Pulmonary artery endothelial cell (primary cell): ENCODE measurements around the gene GAR1. TPM values are rescaled to one million over a fixed set of nuclear protein-coding genes. Genes with fewer than 3 reads are reported as not detected.
A peak's percentile ranks its signal among the peaks of the same experiment; 100 is the strongest.
"Not testable (repeated sequence)": the region's sequence is repeated elsewhere in the genome, so short reads cannot be mapped to it uniquely, and the experiment has no call there.

Source experiments
- DNase-seq: peaks from one replicate; pipeline ENCODE4 v3.0.0-alpha.2; 2011; ENCODE audit warnings: low read depth, low spot score
- total RNA-seq: library from RNA; depleted of rRNA; stranded (reverse); fragments of >200 nt; gene quantifications from 2 replicates; pipeline ENCODE4 v1.2.3, GENCODE V29; 2014

The GAR1 gene
- 6.1 and 8.2 TPM in 2 replicates for total RNA-seq

DNA sequence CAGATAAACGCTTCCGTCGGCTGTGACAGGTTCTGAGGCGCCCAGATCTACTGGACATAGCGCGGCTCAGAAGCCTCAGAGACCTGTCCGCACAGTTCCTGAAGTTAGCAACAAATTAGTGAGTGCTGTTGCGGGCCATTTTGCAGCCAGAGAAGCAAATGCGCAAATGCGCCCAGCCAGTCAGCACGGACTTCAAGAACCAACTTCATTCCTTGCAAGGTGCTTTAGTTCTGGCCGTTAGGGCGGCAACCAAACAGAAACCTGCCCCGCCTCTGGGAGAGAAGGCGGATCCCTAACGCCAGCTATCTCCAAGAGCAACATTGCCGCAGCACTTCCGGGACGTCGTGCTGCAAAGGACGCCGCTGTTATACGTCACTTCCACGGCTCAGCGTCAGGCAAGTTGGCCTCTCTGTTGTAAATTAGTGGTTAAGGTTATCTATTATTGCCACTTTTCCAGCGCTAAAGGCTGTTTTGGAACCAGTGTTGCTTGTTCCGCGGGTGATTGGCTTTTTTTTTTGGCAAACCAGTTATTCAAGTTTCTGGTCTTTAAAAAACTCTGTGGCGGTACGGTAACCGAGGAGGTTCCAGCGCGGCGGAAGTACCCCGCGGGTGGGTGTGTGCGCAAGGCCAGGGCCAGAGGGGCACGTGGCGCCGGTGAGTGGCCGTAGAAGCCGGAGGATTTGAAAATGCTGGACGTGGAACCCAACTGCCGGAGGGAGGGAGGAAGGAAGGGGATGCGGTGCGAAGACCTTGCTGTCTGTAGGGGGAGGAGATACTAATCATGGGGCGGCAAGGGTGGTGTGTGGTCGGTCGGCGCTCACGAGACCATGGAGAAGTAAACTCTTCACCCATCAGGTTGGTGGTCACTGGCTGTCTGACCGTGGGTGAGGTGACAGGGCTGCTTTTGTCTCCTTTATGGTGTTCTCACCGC, at the start of gene GAR1:
Gene GAR1, plus strand, starts transcription at position 612 of the 931 bp plus-strand sequence. CDS start 403 bp downstream, outside the sequence.
- DNase-seq, result peak; percentile 84

DNA sequence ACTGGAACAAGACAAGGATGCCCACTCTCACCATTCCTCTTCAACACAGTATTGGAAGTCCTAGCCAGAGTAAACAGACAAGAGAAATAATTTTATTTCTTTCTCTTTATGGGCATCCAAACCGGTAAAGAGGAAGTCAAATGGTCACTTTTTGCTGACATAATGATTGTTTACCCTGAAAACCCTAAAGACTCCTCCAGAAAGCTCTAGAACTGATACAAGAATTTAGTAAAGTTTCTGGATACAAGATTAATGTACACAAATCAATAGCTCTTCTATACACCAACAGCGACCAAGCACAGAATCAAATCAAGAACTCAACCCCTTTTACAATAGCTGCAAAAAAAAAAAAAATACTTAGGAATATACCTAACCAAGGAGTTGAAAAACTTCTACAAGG, 33.5 kb upstream of the GAR1 start:
- not testable (repeated sequence) for DNase-seq

DNA sequence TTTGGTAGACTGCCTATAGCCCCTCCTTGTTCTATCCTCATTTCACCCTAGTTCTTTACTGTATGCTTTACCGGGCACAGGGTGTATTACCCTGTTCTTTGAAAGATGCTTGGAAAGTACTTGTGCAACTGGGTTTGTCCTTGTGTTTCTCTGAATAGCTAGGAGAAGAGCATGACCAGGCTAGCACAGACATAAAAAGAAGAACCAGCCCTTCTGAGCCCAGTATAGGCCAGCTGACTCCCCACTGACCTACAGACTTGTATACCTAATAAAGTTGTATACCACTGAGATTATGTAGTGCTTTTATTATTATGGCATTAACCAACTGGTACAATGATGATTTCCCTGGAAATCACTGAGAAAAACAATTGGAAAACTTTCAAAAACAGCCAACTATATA, 28.7 kb upstream of the GAR1 start:
- no peak for DNase-seq

DNA sequence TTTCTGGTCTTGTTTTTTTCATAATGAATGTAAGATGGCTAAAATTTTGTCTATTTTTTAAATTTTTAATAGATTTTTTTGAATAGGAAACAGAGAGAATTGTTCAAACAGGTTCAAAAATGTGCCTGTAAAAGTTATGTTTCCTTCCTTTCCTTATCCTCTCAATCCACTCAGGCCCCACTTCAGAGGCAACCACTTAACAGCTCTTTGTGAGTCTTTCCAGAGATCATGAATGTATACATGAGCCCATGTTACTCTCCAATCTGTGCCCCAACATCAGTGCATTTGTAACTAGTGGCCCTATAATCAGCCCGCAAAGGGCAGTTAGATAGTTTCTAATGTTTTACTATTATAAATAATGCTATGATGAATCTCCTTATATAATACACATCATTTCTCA, 27.8 kb upstream of the GAR1 start:
- DNase-seq, result no peak

GRCh38 chr4:109795059-109795458, 20.5 kb upstream of the GAR1 start:
- no peak for DNase-seq

- no peak for DNase-seq
Measured at GRCh38 chr4:109798866-109799265, 16.7 kb upstream of the GAR1 start.

DNA sequence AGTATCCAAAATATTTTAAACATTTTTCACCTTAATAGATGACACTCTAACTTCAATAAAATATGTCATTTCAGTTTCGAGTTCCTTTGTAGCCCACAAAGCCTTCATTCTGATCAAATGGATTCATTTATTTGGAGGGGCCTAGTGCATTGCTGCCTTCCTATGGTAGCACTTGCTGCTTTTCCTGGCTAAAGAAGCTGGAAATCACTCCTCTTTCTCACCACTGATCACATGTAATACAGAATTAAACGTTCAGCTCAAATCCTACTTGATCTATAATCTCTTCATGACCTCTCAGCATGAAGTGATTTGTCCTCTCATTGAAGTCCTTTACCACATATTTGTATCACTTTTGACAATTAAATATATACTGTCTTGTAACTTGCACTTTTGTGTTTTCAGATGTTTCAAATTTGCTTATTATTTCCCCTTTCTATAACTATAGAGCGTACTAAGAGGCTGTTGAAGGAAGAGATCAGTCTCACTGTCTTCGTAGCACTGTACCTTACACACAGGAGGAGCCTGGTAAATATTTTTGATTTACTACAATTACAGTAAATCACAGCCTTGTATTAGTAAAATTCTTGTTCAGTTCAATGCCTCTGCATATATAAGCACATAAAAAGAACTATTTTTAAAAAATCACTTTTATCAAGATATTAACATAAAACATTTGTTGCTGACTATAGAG, 14.3 kb upstream of the GAR1 start:
- DNase-seq, result no peak

GRCh38 chr4:109801895-109802319, 13.7 kb upstream of the GAR1 start, which contains the start of gene CFI:
Gene CFI, minus strand, starts transcription at chr4:109801999. Its CDS starts 28 bp downstream, at chr4:109801971.
- DNase-seq, result peak; percentile 41

GRCh38 chr4:109803924-109804571, 11.5 kb upstream of the GAR1 start:
- no peak for DNase-seq

- DNase-seq, result no peak
Measured at GRCh38 chr4:109809655-109810054, 5.9 kb upstream of the GAR1 start.

- DNase-seq, result no peak
Measured at GRCh38 chr4:109810552-109811387, 4.8 kb upstream of the GAR1 start.

DNA sequence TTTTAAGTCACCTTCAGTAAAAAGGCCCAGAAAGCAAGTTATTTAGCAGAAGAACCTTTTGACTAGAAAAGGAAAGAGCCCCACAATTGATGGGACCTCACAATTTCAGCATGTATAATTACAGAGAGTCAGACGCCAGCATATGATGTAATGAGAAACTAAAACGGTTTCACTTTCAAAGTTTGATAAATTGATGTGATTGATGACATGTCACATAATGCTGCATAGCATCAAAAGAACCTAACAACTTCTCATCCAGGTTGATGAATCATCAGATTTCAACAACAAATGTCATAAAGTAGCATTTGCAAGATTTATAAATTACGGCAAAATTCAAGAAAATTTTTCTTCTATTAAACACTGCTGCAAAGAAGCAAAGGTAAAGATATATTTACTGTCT, 3.9 kb upstream of the GAR1 start:
- DNase-seq, result no peak

GRCh38 chr4:109816082-109816442, 500 bp downstream of the GAR1 start:
- DNase-seq, result no peak

- no peak for DNase-seq
Measured at GRCh38 chr4:109816894-109817293, 1.3 kb downstream of the GAR1 start.

DNA sequence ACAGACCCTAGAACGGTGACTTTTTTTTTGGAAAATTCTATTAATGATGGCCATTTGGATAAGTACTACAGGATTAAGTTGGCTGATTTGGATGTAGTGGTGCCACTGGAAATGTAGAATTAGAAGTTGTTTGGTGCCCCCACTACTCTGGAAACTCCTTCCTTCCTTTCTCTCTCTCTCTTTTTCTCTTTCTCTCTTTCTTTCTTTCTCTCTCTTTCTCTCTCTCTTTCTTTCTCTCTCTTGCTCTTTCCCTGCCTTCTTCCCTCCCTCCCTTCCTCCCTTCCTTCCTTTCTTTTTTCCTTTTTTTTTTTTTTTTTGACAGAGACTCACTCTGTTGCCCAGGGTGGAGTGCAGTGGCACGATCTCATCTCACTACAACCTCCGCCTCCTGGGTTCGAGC, 2.7 kb downstream of the GAR1 start:
- DNase-seq, result no peak

- DNase-seq, result no peak
Measured at GRCh38 chr4:109820563-109820962, 5.0 kb downstream of the GAR1 start.

GRCh38 chr4:109821185-109821584, 5.6 kb downstream of the GAR1 start:
- no peak for DNase-seq

DNA sequence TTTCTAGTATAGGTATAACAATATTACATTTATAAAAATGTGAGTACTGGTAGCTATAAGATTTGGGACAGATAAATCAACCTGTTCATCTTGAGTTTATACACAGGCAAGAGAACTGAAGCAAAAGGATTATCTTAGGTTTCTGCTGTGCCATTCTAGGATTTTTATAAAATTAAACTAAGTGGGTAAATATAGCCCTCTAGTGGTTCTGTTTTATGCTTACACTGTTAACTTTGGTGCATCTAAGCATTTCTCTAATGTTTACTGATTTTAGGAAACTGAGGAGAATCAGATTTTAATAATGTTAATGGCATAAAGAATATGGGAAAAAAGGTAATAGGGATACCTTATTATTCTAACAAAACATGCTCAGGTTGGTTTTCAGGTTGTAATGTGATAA, 11.2 kb downstream of the GAR1 start:
- no peak for DNase-seq

DNA sequence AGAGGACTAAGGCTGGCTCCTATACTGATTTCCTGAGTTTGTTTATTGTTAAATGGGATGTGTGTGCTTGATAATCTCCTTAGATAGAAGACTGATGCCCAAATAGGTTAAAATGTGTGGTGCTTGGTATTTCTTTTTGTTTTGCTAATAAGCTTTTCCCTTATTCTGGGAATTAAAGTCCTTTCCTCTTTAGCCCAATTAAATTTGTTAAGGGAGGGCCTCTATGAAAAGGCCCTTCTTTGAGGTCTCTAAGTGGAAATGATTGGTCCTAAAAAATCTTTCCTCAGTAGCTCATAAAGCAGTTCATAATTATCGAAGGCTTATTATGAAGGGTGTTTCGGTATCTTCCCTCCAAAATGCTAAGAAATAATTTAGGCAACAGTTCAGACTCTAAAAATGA, 12.1 kb downstream of the GAR1 start, which contains the start of gene RRH:
Gene RRH, plus strand, starts transcription at position 301 of the 400 bp plus-strand sequence. Its CDS starts 56 bp downstream, at position 357.
- no peak for DNase-seq

DNA sequence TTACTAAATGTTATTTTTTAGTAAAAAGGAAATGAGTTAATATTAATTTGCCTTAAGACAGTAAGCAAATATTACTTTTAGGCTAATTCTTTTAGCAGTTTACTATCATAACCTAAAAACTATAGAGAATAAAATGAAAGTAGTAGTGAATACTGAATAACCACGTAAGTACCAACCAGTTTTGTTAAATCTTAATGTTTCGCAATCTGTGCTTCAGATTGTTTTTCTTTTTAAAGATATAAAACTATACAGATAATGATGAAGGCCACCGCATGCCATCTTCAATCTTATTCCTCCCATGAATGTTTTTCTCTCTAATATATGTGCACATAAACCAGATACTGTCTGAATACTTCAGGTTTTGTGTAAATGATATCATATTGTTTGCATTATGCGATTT, 18.2 kb downstream of the GAR1 start:
- DNase-seq, result no peak

DNA sequence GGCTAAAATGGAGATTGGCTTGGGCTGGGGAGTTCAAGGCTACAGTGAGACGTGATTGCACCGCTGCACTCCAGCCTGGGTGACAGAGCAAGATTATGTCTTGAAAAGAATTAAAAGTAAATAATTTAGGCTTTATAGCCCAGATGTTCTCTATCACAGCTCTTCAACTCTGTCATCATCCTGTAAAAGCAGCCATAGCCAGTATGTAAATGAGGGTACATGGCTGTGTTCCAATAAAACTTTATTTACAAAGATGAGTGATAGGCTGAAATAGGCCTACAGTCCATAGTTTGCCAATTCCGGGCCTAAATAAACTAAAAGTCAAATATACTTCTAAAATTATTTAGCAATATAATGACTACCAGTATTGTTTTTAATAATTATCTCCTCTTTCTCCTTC, 21.4 kb downstream of the GAR1 start:
- no peak for DNase-seq
